GM18526 (cell line): ENCODE measurements around the gene P3H4.

Experiments used
- POLR2A ChIP-seq: IDR thresholded peaks from 3 replicates; pipeline ENCODE4 v1.6.1; 2011; ENCODE audit not compliant: insufficient read length; ENCODE audit errors: extremely low read depth

P3H4 gene

DNA sequence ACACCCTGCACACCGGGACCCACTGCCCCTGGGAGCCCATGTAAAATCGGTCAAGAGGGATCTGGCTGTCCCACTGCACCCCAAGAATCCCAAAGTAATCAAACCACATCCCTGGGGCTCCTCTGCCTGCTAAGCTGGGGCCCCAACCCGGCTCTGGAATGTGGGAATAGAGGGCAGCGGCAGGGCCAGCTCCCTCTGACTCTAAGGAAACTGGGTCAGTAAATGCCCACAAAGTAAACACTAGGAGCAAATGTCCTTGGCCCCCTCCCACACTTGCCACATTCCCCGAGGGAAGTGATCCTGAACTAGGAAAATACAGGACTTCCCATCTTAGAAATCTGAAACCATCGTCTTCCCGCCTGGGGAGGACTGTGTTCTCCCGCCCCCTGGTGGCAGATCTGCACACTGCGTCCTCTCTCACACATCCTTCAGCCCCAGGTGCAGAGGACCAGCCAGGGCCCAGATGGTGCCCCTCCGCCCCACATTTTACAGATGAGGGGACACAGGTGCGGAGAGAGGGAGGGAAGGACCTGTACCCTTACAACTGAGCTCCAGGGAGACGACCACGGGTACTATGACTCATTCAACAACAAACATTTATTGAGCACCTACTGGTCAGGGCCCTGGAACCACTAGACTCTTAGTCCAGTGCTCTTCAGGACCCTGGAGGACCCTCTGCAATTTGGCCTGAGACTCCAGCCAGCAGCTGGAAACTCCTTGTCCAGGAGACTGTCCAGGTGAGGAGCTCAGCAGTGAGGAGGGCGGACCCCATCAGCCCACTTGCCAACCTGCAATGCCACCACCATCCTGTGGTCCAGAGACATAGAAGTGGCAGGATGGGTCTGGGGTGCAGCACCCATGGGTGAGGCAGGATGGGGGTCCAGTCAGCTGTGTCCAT, 10.1 kb downstream of the P3H4 start:
- TF ChIP-seq POLR2A, result no peak

DNA sequence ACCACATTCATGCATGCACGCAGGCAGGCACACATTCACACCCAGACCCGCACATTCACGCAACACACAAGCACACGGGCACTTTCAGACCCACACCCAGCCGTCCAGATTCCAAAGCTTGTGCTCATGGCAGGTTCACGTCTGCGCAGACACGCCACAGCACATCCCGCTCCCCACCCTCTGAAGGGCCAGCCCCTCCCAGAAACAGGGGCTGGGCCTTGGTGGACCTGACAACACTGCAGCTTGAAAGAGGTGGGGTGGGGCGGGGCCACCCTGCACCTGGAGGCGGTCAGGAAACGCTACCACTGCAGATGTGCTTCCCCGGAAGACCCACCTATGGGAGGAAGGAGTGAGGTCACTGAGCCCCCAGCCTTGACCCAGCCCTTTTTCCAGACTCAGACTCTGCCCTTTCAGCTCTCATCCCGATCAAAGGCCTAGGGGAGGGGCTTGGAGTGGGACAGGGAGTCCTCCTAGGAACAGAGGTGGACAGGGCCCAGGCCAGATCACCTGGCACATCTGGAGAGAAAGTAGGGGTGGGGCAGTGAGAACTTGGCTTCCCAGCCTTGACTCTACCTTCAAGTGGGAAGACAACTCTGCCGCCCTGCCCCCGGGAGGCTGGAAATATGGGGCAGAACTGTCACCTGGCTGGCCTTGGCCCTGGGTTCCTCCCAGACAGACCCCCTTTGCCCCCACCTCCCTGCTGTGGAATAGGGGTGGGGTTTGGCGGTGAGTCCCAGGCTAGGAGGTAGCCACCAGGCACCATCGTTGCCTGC, 11.0 kb downstream of the P3H4 start:
- TF ChIP-seq POLR2A, result no peak

DNA sequence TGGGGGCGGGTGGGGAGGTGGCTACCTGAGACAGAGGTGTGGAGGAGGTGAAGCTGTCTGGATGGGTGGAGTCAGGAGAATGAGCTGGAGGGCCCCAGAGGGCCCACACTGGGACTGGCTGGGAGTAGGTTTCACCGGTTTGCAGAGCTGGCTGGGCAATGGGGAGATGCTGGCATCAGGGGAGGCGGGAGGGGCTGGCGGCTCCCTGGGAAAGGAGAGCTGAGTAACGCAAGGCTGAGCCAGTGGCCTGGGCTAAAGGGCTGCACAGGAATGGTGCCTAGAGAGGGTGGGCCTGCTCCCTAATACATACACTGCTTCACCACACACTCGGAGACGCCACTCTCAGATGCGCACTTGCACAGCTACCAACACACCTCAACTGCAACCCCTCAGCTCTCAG, 12.4 kb downstream of the P3H4 start:
- no peak for TF ChIP-seq POLR2A

DNA sequence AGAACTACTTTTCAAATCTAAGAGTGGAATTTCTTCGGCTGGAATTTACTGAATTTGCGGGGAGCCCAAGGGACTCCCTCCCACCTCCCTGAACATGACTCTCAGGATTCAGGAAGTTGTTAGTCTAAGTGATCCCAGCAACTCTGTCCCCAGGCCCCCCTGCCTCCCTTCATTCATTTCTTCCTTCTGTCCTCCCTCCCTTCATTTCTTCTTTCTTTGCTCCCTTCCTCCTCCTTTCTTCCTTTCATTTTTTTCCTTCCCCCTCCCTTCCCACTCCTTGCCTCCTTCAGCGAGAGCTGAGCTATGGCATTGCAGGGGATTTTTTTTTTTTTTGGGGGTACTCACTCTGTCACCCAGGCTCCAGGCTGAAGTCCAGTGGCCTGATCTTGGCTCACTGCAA, 14.4 kb downstream of the P3H4 start:
- no peak for TF ChIP-seq POLR2A

DNA sequence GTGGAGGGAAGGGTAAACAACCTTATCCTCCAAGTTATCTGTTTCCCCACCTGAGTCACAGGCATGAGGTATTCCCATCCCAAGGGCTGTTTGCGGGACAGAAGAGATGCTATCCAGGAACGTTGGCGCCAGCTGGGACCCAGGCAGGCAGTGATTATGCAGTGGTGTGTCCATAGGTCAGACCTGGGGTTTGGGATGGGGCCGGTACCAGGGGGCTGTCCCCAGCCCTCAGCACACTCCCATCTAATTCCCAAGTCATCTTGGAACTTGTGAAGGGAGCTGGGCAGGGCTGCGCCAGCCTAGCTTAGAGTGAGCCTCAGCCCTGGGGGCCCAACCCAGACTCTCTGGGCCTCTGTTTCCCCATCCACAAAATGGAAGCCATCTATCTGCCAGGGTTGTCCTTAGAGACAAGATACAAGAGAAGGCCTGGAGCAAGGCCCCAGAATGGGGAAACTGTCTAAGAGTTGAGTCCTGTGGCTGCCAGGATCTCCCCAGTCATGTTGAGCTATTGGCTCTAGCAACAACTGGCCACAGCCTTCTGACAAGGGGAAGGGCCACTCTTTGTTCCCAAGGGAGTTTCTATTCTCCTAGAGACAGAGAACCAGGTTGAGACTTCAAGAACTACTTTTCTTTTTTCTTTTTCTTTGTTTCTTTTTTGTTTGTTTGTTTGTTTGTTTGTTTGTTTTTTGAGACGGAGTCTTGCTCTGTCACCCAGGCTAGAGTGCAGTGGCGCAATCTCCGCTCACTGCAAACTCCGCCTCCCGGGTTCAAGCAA, 15.4 kb downstream of the P3H4 start:
- TF ChIP-seq POLR2A, result no peak

DNA sequence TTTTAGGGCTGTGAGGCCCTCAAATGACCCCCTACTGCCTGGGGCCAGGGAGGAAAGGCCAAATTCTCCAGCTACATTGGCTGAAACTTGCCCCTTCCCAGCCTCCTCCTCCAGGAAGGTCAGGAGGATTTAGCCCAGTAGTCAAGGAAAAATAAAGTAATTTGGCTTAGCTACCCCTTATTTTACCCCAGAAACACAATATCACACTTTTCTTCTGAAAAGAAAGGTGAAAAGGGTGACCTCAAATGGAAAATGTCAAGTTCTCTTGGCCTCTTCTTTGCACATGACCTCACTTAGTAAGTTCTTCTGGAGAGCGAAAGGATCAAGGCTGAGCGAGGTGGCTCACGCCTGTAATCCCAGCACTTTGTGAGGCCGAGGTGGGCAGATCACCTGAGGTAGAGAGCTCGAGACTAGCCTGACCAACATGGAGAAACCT, 17.2 kb downstream of the P3H4 start:
- no peak for TF ChIP-seq POLR2A

DNA sequence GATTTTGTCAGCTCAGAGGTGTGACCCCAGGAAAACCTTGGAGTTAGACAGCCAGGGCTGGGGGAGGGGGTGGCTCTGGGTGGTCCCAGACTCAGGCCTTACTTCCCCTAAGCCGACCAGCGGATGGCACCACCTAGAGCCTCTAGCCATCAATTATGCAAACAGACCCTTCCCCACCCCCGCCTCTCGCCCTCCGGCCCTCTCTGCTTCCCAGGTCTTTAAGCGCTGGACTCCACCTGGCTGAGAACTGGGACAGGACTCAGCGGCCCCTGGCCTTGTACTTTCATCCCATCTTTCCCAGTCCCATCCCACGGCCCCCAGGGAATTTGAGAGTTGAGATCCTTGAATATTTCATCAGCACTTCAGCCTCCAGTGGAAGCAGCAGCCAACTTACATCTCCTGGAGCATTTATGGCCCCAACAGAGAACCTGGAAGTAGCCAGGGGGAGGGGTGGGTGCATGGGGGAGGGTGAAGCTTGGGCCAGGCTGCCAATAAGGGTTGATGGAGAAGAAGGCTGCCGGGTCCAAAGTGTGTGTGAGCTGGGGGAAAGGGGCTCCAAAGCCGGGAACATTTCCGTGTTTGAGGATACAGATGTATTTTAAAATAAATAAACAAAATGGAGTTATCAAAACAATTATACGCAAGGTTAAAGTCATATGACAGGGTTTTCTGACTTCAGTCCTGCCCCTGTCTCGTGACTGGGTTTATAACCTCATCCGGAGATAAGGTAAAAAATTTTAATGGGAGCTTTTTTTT, 17.8 kb downstream of the P3H4 start:
- TF ChIP-seq POLR2A, result no peak

DNA sequence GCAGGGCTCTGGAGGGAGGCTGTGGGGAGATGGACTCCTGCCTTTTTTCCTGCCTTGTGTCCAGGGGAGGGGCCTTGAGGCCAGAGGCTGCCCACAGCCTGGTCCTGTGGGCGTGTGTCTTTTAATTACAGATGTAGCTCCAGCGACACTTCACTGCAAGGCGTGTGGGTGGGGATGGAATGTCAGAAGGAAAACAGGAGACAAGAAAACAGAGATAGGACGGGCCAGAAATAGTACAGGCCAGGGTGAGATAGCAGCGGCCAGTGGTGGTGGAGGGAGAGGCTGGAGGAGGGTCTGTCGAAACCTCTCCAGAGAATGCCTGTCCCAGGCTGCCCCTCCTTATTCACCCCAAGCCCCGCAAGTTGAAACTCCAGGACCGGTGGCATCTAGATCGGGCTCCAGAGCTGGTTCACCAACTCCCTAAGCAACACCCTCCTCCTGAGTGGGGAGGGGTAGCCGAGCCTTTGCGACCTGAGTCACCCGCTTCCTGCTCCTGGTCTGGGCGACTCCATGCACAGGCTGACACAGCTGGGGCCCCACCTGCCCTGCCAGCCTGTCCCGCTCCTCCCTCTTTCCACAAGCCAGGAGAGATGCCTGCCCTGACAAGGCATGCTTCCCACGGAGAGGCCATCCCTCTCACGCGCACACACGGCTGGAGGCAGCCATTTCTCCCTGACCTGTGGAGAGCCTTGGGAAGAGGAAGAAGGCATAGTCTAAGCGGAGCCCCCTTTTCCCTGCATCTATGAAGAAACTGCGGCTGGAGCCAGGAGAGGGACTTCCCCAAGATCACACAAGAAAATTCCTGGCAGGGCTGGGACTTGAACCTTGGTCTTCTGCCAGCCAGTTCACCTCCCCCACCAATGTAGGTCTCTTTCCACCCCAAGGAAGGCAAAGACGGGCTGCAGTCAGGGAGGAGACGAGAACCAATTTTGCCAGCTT, 18.6 kb downstream of the P3H4 start:
- TF ChIP-seq POLR2A, result no peak

DNA sequence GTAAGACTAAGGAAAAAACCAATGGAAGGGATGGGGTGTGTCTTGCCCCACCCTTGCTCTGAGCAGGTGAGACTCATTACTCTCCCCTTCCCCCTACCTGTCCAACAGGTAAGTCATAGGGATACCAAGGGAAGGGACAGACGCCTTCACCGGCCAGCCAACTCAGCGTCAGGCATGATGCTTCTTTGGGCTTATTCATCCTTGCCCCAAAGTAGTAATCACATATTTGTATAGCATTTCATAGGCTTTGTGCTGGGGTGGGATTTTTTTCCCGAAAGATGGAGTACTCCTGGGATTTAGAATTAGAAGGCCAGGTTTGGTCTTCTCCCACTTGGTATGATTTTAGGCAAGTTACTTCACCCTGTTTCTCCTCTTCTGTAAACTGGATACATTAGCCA, 24.7 kb downstream of the P3H4 start:
- TF ChIP-seq POLR2A, result no peak

DNA sequence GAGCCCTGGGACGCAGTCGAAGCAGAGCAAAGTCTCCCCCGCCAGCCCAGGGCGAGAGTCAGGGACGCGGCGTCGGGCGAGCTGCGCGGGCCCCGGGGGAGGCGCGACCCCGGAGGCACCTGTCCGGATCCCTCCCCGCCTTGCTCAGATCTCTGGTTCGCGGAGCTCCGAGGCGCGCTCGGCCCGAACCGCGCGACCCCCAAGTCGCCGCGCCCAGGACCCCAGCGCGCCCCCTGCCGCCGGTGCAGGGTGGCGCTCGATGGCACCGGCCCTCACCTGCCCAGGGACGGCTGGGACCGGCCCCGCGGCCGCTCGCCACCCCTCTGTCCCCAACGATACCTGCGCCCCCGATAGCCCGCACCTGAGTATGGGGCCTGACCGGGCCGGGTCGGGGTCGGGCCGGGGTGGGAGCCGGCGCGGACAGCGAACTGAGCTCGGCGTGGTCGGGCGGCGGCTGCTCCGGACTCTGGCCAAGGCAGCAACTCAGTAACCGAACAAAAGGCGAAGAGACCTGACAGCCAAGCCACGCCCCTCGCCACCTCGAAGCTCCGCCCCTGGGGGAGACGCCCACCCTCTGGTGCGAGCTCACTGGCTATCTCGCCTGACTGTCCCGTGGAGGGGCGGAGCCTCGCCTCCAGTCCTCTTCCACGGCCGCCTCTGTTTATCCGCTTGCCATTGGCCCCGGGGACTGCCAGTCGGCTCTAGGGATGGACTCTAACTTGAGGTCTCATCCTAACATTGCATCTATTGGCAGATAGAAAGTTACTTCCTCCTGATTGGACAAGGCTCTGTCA, 25.3 kb downstream of the P3H4 start, which contains the start of gene JUP:
JUP (minus strand) TSS at position 485 of the 794 bp plus-strand sequence. CDS start 14,857 bp downstream, outside the sequence.
- TF ChIP-seq POLR2A, result no peak

DNA sequence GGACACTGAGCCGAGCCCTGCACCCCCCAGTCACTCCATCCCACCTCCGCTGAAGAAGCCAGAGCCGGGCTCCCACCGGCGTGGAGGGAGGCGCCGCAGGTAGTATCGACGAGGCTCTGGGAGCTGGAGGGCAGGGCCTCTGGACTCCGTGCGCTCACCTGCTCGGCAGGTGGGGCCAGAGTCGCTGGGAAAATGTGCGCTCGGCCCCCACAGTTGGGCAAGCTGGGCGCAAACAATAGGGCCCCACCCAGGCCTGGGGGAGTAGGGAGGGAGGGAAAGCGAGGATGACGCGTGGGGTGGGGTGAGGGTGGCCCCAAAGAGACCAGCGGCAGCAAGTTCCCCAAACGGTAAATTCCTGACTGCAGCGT, 25.9 kb downstream of the P3H4 start:
- no peak for TF ChIP-seq POLR2A

DNA sequence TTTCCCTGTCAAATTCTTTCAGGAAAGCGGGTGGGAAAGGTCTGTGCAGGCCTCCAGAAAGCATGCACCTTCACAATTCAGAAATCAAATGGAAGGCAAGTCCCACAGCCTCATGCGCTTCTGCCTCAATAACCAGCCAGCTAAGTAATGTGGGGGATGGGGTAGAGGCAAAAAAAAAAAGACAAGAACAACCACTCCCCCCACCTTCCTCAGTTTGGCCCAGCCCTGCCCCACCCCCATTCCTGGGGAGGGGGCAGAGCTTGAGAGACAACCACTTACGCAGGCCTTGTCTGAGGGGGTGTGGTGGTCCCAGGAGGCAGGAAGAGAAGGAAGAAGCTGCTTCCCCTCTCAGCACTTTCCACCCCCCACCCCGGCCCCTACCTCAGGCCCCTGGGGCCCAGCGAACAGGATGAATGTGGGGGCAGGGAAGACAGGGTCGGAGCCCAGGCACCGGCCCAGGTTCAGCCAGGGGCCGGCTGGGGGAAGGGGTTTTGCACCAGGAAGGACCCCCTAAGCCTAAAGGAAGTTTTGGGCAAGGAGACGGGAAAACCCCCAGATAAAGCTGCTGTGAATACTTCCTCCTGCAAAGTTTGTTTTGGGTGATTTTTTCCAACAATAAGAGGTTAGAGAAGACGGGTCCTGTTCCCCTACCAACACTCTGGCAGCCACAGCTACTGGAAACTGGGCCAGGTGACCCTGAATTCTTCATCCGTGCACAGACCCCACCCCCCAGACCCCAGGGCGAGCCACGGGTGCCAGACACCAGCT, 26.5 kb downstream of the P3H4 start:
- no peak for TF ChIP-seq POLR2A

DNA sequence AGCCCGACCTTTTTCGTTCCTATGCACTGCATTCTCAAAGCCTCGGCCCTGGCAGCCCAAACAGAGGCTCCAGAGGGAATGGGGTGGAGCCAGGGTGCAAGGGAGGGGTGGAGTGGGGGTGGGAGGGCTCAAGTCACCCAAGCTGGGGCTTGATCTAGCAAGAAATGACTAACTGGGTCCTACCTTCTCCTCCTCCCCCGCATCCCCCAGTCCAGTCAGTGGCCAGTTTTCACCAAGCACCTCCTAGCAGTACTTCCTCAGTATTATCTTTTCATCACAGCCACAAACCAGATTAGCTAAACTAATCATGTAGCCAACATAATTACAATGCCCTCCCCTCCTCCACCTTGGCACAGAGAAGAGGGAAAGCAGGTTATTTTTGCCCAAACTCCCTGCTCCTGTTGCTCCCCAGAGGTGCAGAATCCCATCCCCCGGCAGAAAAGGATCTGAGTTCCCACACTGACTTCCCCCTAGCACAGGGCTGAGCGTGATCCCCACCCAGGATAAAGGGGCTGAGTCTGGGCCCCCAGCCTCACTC, 27.5 kb downstream of the P3H4 start:
- no peak for TF ChIP-seq POLR2A
